ENCODE data around the gene SWI5.

- TF ChIP-seq RARB (CRISPR knock-in tag; IDR thresholded peaks at IDR 0.05) (no peak), ZFP30 (CRISPR knock-in tag; IDR thresholded peaks at IDR 0.05) (no peak), TOX (CRISPR knock-in tag; IDR thresholded peaks at IDR 0.05; ENCODE audit: borderline replicate concordance) (no peak), POU6F1 (CRISPR knock-in tag; IDR thresholded peaks at IDR 0.05; ENCODE audit: borderline replicate concordance, low read depth) (no peak), ISL1 (CRISPR knock-in tag; IDR thresholded peaks at IDR 0.05) (no peak), ZFP3 (CRISPR knock-in tag; IDR thresholded peaks at IDR 0.05) (no peak), ZNF565 (CRISPR knock-in tag; conservative IDR thresholded peaks at IDR 0.05; ENCODE audit: low read depth) (no peak), PATZ1 (CRISPR knock-in tag; IDR thresholded peaks at IDR 0.05; ENCODE audit: borderline replicate concordance) (no peak), ESRRG (CRISPR knock-in tag; IDR thresholded peaks at IDR 0.05) (no peak), TCF4 (CRISPR knock-in tag; IDR thresholded peaks at IDR 0.05; ENCODE audit: borderline replicate concordance) (no peak), PPARA (CRISPR knock-in tag; IDR thresholded peaks at IDR 0.05; ENCODE audit: borderline replicate concordance) (no peak), ZNF70 (CRISPR knock-in tag; IDR thresholded peaks at IDR 0.05) (no peak)
Measured at GRCh38 chr9:128242828-128243214, 33.3 kb upstream of the SWI5 start.

Data from SK-N-SH treated with all-trans-retinoic acid at 6 μM for 48 hours (cell line).